ENCODE measurements around the gene FAHD2A. TPM values are rescaled to one million over a fixed set of nuclear protein-coding genes. Genes with fewer than 3 reads are reported as not detected.

Gene FAHD2A
- total RNA-seq, 2 donors from 2014 or later = 19.9 to 27.5 TPM

DNA sequence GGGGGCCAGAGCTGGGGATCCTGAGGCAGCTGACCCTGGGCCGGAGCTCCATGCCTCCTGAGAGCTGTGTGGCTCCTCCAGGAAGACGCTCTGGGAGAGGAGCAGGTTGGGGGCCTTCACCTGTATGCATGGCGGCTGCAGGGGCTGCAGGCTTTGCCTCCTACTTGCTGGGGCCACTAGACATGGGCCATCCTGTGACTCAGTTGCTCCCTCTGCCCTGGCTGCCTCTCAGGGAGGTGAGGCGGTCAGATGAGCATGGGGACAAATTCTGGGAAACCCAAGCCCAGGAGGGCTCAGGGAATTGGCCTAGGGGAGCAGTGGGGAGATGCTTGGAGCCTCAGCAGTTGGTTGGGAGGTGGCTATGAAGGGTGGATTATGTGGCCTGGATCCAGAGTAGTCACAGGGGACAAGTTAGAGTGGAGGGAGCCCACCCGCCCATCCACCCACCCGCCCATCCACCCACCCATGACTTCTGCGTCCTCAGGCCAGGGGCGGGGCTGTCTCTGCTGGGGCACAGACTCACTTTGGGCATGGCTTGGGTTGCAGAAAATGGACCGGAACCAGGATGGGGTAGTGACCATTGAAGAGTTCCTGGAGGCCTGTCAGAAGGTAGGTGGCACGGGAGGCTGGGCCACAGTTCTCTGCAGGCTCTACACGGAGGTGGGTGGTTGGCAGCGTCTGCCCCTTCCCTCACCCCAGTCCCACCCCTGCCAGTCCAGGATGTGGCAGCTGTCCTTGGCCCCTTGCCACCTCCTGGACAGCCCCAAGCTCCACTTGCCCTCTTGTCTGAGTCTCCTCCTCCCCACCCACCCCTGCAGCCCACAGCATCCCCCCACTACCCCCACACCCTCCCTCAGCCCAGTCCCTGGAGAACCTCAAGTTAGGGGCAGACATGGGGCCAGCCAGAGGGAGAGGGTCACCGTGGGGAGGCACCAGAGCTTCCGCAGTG is 19.5 kb upstream of the FAHD2A start:
- no peak for DNase-seq (ENCODE audit: low spot score)
- no peaks in the 10 kb centered on the region for H3K9me3 ChIP-seq
- TF ChIP-seq, protein P1, sequence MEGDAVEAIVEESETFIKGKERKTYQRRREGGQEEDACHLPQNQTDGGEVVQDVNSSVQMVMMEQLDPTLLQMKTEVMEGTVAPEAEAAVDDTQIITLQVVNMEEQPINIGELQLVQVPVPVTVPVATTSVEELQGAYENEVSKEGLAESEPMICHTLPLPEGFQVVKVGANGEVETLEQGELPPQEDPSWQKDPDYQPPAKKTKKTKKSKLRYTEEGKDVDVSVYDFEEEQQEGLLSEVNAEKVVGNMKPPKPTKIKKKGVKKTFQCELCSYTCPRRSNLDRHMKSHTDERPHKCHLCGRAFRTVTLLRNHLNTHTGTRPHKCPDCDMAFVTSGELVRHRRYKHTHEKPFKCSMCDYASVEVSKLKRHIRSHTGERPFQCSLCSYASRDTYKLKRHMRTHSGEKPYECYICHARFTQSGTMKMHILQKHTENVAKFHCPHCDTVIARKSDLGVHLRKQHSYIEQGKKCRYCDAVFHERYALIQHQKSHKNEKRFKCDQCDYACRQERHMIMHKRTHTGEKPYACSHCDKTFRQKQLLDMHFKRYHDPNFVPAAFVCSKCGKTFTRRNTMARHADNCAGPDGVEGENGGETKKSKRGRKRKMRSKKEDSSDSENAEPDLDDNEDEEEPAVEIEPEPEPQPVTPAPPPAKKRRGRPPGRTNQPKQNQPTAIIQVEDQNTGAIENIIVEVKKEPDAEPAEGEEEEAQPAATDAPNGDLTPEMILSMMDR (IDR thresholded peaks at IDR 0.05) = no peak
- no peak overlapping the region for H3K4me3 ChIP-seq
- no peak overlapping the region for H3K27ac ChIP-seq
- no peaks in the 10 kb centered on the region for H3K36me3 ChIP-seq
- peaks cover 0 to 16% of the 10 kb centered on the region in 2 donors for H3K4me1 ChIP-seq
- no peaks in the 10 kb centered on the region for H3K27me3 ChIP-seq

DNA sequence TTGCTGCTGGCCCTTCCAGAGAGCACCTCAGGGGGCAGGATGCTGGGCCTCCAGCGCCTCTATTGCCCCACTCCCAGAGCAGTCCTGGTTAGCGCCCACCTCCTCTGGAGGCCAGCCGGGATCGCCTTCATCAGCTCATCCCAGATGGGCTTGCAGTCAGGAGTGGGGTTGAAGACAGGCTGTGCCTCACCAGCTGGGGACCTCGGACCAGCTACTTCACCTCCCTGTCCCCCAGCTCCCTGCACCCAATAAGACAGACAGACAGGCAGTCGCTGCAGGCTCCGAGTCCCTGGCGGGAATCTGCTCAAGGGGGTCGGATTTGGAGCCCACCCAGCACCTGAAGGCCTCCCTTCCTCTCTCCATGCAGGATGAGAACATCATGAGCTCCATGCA is 18.9 kb upstream of the FAHD2A start:
- Histone ChIP-seq H3K4me3 (no peak overlapping the region), H3K36me3 (no peaks in the 10 kb centered on the region), H3K27ac (no peak overlapping the region), H3K27me3 (no peaks in the 10 kb centered on the region), H3K4me1 (peaks cover 0 to 16% of the 10 kb centered on the region in 2 donors), H3K9me3 (no peaks in the 10 kb centered on the region)
- TF ChIP-seq, protein P1 (IDR thresholded peaks at IDR 0.05) = no peak
- DNase-seq (ENCODE audit: low spot score) = no peak

DNA sequence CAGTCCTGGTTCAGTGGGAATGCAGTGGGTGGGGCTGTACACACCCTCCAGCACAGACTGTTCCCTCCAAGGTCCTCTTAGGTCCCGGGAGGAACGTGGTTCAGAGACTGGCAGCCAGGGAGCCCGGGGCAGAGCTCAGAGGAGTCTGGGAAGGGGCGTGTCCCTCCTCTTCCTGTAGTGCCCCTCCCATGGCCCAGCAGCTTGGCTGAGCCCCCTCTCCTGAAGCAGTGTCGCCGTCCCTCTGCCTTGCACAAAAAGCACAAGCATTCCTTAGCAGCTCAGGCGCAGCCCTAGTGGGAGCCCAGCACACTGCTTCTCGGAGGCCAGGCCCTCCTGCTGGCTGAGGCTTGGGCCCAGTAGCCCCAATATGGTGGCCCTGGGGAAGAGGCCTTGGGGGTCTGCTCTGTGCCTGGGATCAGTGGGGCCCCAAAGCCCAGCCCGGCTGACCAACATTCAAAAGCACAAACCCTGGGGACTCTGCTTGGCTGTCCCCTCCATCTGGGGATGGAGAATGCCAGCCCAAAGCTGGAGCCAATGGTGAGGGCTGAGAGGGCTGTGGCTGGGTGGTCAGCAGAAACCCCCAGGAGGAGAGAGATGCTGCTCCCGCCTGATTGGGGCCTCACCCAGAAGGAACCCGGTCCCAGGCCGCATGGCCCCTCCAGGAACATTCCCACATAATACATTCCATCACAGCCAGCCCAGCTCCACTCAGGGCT is 17.5 kb upstream of the FAHD2A start:
- Histone ChIP-seq H3K4me3 (no peak overlapping the region), H3K9me3 (no peaks in the 10 kb centered on the region), H3K36me3 (no peaks in the 10 kb centered on the region), H3K4me1 (peaks cover 0 to 20% of the 10 kb centered on the region in 2 donors), H3K27me3 (no peaks in the 10 kb centered on the region), H3K27ac (peak overlapping the region in 1 of 2 donors; percentile 36)
- peak; percentile 72 for DNase-seq (ENCODE audit: low spot score)
- TF ChIP-seq, protein P1 (IDR thresholded peaks at IDR 0.05) = no peak

DNA sequence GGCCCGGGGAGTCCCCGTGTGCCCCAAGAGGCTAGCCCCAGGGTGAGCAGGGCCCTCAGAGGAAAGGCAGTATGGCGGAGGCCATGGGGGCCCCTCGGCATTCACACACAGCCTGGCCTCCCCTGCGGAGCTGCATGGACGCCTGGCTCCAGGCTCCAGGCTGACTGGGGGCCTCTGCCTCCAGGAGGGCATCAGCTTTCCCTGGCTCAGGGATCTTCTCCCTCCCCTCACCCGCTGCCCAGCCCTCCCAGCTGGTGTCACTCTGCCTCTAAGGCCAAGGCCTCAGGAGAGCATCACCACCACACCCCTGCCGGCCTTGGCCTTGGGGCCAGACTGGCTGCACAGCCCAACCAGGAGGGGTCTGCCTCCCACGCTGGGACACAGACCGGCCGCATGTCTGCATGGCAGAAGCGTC is 16.9 kb upstream of the FAHD2A start:
- TF ChIP-seq, protein P1 (IDR thresholded peaks at IDR 0.05) = no peak
- no peaks in the 10 kb centered on the region for H3K36me3 ChIP-seq
- DNase-seq (ENCODE audit: low spot score) = no peak
- H3K4me3 ChIP-seq = no peak overlapping the region
- H3K27ac ChIP-seq = peak overlapping the region in 1 of 2 donors; percentile 36
- H3K4me1 ChIP-seq = peaks cover 0 to 20% of the 10 kb centered on the region in 2 donors
- H3K27me3 ChIP-seq = no peaks in the 10 kb centered on the region
- no peaks in the 10 kb centered on the region for H3K9me3 ChIP-seq

DNA sequence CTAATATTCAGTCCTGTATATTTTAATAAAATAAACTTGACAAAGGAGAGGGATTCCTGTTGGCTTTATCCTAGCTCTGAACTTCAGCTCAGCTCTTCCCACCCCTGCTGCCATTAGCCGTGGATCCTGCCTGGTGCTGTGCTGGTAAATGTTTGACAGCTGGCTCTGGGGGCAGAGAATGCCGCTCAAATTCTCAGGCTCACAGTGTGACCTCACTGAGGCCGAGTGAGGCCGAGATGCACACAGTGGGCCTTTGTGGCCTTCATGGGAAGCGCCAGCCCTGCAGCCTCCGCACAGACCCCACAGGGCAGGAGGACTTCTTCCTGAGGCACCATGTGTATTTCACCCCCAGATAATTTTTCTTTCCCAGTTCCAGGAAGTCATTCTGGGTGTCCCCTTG is 16.5 kb upstream of the FAHD2A start:
- no peaks in the 10 kb centered on the region for H3K27me3 ChIP-seq
- DNase-seq (ENCODE audit: low spot score) = no peak
- H3K36me3 ChIP-seq = no peaks in the 10 kb centered on the region
- H3K9me3 ChIP-seq = no peaks in the 10 kb centered on the region
- TF ChIP-seq, protein P1 (IDR thresholded peaks at IDR 0.05) = no peak
- peaks cover 0 to 20% of the 10 kb centered on the region in 2 donors for H3K4me1 ChIP-seq
- H3K4me3 ChIP-seq = no peak overlapping the region
- no peak overlapping the region for H3K27ac ChIP-seq

Measured in right atrium auricular region (tissue), 2 donors.